Measurements from ENCODE around the gene SAA1.

DNA sequence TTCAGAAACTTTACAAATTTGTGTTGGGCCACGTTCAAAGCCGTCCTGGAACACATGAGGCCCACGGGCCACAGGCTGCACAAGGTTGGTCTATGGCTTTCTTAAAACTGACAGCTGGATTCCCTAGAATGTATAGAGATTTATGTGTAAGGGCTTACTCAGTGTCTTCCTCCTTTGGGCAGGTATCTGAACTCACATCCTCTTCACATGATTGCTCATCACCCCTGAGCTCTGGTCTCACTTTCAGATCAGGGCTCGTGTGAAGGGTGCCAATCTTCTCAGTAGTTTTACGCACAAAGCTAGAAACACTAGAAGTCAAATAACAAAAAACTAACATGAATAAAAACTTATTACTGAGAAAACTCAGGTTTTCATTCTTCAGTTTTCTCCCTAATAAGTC, 28.8 kb downstream of the SAA1 start:
- no peak for TF ChIP-seq CTCF (IDR thresholded peaks at IDR 0.05; ENCODE audit: borderline replicate concordance, extremely low read depth, low read length, poor library complexity, severe bottlenecking)
- TF ChIP-seq EZH2 (IDR thresholded peaks at IDR 0.05; ENCODE audit: borderline replicate concordance, low read depth, low read length, severe bottlenecking) = no peak

Data from DND-41 (cell line).